Gastroesophageal sphincter (tissue), 4 donors: ENCODE measurements around the gene PCNX4. TPM values are rescaled to one million over a fixed set of nuclear protein-coding genes. Genes with fewer than 3 reads are reported as not detected.
A peak's percentile ranks its signal among the peaks of the same experiment; 100 is the strongest.

ENCODE experiments used
- ATAC-seq: fragments of 150-250 bp; one replicate; pipeline ENCODE4 v1.9.1; 2016; ENCODE audit warnings: mild to moderate bottlenecking, moderate library complexity
- H3K27ac ChIP-seq, 4 donors: fragments of 200-600 bp; sonication (generic) in 3 of 4; 1 replicate in 3 of 4; 2 replicates in 1 of 4; pipeline ENCODE4 v1.5.1; 2016 to 2019
- H3K27me3 ChIP-seq: fragments of 200-600 bp; sonication (generic); one replicate; pipeline ENCODE4 v1.5.1; 2019
- H3K36me3 ChIP-seq, 2 donors: fragments of 200-600 bp; sonication (generic); one replicate each; pipeline ENCODE4 v1.5.1; 2019; ENCODE audit warnings: control low read depth in 1 of 2
- H3K4me1 ChIP-seq, 3 donors: fragments of 200-600 bp; sonication (generic); 1 replicate in 2 of 3; 2 replicates in 1 of 3; pipeline ENCODE4 v1.5.1; 2016 to 2019; ENCODE audit warnings: control low read depth in 2 of 3
- H3K4me3 ChIP-seq, 2 donors: fragments of 200-600 bp; sonication (generic); one replicate each; pipeline ENCODE4 v1.5.1; 2019; ENCODE audit warnings: mild to moderate bottlenecking in 1 of 2, moderate library complexity in 1 of 2
- H3K9me3 ChIP-seq, 3 donors: fragments of 200-600 bp; sonication (generic); one replicate each; pipeline ENCODE4 v1.5.1; 2017 to 2019; ENCODE audit warnings: control low read depth in 2 of 3
- EP300 ChIP-seq: sonication (generic); formaldehyde crosslinking; IDR thresholded peaks from one replicate; pipeline ENCODE4 v1.6.1; 2017; ENCODE audit warnings: antibody characterized with exemption, mild to moderate bottlenecking
- POLR2A ChIP-seq, 2 donors: fragments of 450-650 bp; IDR thresholded peaks; one replicate each; pipeline ENCODE4 v1.6.1; 2017; ENCODE audit warnings: antibody characterized with exemption in 2 of 2, mild to moderate bottlenecking in 2 of 2, moderate library complexity in 1 of 2
- POLR2AphosphoS5 ChIP-seq: sonication (generic); formaldehyde crosslinking; IDR thresholded peaks from one replicate; pipeline ENCODE4 v1.6.1; 2017; ENCODE audit warnings: antibody characterized with exemption
- WGBS, 2 donors: methylation state at CpG; one replicate each; pipeline ENCODE4 v1.1.5; 2018; ENCODE audit warnings: low coverage in 1 of 2; 5-methylcytosine and 5-hydroxymethylcytosine counted together
- total RNA-seq, 4 donors: library from RNA; depleted of rRNA; stranded (reverse); fragments of >200 nt; gene quantifications; one replicate each; pipeline ENCODE4 v1.1.0, GENCODE V29; 2016
- TF ChIP-seq, protein P1 (sequence below), 4 experiments: fragments of 200-600 bp in 2 of 4; fragments of 450-650 bp in 2 of 4; sonication (generic) in 1 of 4; IDR thresholded peaks; one replicate each; pipeline ENCODE4 v1.5.1; 2017 to 2019; ENCODE audit warnings: antibody characterized with exemption in 4 of 4, mild to moderate bottlenecking in 2 of 4, moderate library complexity in 2 of 4

The PCNX4 gene
- total RNA-seq, 4 donors from 2014 or later, result 30.0 to 65.7 (median 40.2) TPM

- Histone ChIP-seq H3K4me3 (no peak overlapping the region), H3K27ac (peak overlapping the region; percentile 87 to 96 (median 94)), H3K36me3 (no peaks in the 10 kb centered on the region), H3K4me1 (peaks cover 2 to 43% (median 10%) of the 10 kb centered on the region in 3 donors), H3K27me3 (no peaks in the 10 kb centered on the region), H3K9me3 (no peaks in the 10 kb centered on the region)
- WGBS, 2 donors, result 55 to 59% methylated on average over 3 of the region's 3 CpGs
- TF ChIP-seq, protein P1, sequence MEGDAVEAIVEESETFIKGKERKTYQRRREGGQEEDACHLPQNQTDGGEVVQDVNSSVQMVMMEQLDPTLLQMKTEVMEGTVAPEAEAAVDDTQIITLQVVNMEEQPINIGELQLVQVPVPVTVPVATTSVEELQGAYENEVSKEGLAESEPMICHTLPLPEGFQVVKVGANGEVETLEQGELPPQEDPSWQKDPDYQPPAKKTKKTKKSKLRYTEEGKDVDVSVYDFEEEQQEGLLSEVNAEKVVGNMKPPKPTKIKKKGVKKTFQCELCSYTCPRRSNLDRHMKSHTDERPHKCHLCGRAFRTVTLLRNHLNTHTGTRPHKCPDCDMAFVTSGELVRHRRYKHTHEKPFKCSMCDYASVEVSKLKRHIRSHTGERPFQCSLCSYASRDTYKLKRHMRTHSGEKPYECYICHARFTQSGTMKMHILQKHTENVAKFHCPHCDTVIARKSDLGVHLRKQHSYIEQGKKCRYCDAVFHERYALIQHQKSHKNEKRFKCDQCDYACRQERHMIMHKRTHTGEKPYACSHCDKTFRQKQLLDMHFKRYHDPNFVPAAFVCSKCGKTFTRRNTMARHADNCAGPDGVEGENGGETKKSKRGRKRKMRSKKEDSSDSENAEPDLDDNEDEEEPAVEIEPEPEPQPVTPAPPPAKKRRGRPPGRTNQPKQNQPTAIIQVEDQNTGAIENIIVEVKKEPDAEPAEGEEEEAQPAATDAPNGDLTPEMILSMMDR (IDR thresholded peaks at IDR 0.05), result no peak
- no peak for TF ChIP-seq POLR2A (IDR thresholded peaks at IDR 0.05)
- no peak for TF ChIP-seq EP300
- no peak for TF ChIP-seq POLR2AphosphoS5
- ATAC-seq, result no peak
These were observed 74.4 kb downstream of the PCNX4 start for GRCh38 chr14:60166142-60166541.

- WGBS, 2 donors, result 90 to 100% methylated on average over 1 to 2 of the region's 3 CpGs
- TF ChIP-seq POLR2AphosphoS5 (no peak), EP300 (no peak), POLR2A (IDR thresholded peaks at IDR 0.05) (no peak)
- TF ChIP-seq, protein P1 (IDR thresholded peaks at IDR 0.05), result no peak
- H3K9me3 ChIP-seq, result no peaks in the 10 kb centered on the region
- no peak overlapping the region for H3K27ac ChIP-seq
- no peaks in the 10 kb centered on the region for H3K36me3 ChIP-seq
- no peak for ATAC-seq
- H3K27me3 ChIP-seq, result no peaks in the 10 kb centered on the region
- H3K4me1 ChIP-seq, result peaks cover 2 to 11% (median 6%) of the 10 kb centered on the region in 3 donors
- H3K4me3 ChIP-seq, result no peak overlapping the region
These were observed 78.0 kb downstream of the PCNX4 start for GRCh38 chr14:60169722-60170121.

GRCh38 chr14:60170948-60171347, 79.2 kb downstream of the PCNX4 start:
- H3K4me1 ChIP-seq, result peaks cover 0 to 5% (median 3%) of the 10 kb centered on the region in 3 donors
- no peaks in the 10 kb centered on the region for H3K27me3 ChIP-seq

GRCh38 chr14:60171690-60172089, 80.0 kb downstream of the PCNX4 start:
- Histone ChIP-seq H3K27ac (no peak overlapping the region), H3K4me3 (no peak overlapping the region), H3K27me3 (no peaks in the 10 kb centered on the region), H3K9me3 (no peaks in the 10 kb centered on the region), H3K36me3 (no peaks in the 10 kb centered on the region), H3K4me1 (no peaks in the 10 kb centered on the region)
- TF ChIP-seq POLR2AphosphoS5 (no peak), POLR2A (IDR thresholded peaks at IDR 0.05) (no peak), EP300 (no peak)
- TF ChIP-seq, protein P1 (IDR thresholded peaks at IDR 0.05), result no peak
- WGBS, 2 donors, result 56 to 100% methylated on average over 2 of the region's 2 CpGs
- ATAC-seq, result no peak

More at GRCh38 chr14:60170948-60171347, 79.2 kb downstream of the PCNX4 start:
- ATAC-seq, result no peak
- no peak overlapping the region for H3K27ac ChIP-seq
- H3K4me3 ChIP-seq, result no peak overlapping the region
- no peak for TF ChIP-seq POLR2AphosphoS5
- TF ChIP-seq EP300, result no peak
- TF ChIP-seq, protein P1 (IDR thresholded peaks at IDR 0.05), result no peak
- no peak for TF ChIP-seq POLR2A (IDR thresholded peaks at IDR 0.05)
- no peaks in the 10 kb centered on the region for H3K36me3 ChIP-seq
- no peaks in the 10 kb centered on the region for H3K9me3 ChIP-seq
- 86 to 95% methylated on average over 4 of the region's 4 CpGs for WGBS, 2 donors
